RCC 7860 (cell line): ENCODE data around the gene SYT14.
"Not testable (repeated sequence)": the region's sequence is repeated elsewhere in the genome, so short reads cannot be mapped to it uniquely, and the experiment has no call there.

Experiments
- DNase-seq: peaks from one replicate; pipeline ENCODE4 v3.0.0-alpha.2; 2015; ENCODE audit warnings: low spot score
- FAIRE-seq: peaks from 2 replicates; lab custom pipeline; 2012; peaks lifted over from hg19 to GRCh38; lab: Jason Lieb, UNC

SYT14 gene

DNA sequence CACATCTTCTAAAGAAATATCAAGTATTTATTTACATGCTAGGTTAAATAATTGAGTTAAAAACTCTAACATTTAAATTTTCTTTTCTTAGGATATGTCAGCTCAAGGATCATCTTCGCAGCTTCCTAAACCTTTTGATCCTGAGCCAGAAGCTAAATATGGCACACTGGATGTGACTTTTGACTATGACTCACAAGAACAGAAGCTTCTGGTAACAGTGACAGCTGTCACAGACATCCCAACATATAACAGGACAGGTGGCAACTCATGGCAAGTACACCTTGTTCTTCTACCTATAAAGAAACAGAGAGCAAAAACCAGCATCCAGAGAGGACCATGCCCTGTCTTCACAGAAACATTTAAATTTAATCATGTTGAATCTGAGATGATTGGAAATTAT is 161.9 kb downstream of the SYT14 start:
- DNase-seq (no peak), FAIRE-seq (no peak)

DNA sequence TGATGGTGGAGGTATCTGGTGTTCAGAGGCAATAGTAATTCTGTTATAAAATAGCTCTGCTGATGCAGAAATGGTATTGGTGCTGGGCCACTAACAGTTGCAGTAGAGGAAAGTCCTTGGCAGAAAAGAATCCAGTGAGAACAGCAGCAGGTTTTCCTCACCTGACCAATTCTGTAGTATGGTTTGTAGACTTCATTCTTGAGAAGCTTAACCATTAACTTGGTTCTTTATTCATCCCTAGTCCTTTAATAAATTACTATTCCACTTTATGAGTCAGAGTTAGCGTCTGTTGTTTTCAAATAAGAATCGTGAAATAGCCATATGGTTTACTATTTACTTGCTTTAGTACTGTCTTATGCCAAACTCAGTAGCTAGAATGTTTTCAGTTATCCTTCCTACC is 166.1 kb downstream of the SYT14 start:
- peak; percentile 10 for DNase-seq
- peak; percentile 67 for FAIRE-seq

DNA sequence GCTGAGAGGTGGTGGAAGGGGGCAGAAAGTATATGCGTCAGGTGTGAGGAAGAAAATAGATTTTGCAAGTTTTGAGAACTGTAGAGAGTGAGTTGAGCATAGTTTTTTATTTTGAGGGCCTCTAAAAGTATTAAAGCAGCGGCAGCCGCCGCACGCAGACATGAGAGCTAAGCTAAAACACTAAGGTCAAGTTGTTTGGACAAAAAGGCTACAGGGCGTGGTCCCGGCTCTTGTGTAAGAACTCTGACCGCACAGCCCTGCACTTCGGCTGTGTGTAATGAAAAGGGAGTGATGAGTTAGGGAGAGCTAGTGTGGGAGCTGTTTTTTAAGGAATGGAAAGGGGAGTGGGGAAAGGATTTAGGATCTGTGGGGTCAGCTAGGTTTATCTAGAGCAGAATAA is 174.9 kb downstream of the SYT14 start:
- FAIRE-seq, DNase-seq: not testable (repeated sequence)

DNA sequence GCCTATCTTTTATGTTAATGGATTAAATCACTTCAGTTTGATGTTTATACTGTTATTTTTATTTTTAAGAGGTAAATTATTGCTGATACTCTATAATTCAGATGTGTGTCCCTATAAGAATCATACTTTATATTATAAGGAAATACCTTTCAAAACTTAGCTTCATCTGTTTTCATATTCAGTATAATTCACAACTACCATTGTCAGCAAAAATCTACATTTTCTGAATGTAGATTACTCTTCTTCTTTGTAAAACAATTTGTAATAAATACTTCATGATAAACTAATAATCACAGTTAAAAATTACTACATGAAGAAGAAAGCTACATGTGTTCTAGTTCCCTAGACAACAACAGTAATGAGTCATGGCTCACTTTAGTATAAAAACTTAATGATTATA is 179.2 kb downstream of the SYT14 start:
- DNase-seq (no peak), FAIRE-seq (no peak)

DNA sequence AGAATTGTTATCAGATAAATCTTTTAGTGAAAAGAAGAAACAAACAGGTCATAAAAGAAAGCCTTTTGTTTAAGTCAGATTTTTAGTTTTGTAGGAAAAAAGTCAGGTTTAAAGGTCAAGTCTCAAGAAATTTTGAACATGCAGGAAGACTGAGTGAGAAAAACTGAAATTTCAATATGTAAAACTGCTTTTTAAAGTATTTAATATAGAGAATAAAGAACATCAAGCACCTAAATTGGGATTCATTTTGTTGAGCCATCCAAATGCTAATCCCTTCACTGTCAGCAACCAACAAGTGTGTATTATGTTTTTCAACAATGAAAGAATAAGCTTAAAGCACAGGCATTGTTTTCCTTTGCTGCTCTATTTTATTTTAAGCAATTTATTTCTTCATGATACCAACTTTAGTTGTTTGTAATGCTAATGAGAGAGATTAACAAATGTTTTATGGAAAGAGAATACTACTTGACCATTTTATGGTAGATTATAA is 179.7 kb downstream of the SYT14 start:
- no peak for DNase-seq
- FAIRE-seq = no peak

DNA sequence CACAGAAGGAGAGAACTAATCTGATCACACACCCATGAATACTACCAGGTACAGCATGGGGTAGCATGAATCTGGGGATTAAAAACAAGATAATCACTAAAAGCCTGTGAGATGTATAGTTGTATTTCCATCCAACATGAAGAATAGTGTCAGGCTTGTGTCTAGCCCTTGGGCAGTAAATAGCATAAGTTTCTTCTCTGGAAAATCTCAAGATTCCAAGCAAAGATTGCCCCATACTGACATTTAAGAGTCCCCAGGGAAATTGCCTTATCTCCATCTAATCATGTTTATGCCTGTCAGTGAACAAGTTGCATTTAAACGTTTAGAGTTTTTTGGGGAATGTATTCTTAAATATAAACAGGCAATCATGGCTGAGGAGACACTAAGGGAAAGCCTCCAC is 185.4 kb downstream of the SYT14 start:
- FAIRE-seq = no peak
- no peak for DNase-seq

DNA sequence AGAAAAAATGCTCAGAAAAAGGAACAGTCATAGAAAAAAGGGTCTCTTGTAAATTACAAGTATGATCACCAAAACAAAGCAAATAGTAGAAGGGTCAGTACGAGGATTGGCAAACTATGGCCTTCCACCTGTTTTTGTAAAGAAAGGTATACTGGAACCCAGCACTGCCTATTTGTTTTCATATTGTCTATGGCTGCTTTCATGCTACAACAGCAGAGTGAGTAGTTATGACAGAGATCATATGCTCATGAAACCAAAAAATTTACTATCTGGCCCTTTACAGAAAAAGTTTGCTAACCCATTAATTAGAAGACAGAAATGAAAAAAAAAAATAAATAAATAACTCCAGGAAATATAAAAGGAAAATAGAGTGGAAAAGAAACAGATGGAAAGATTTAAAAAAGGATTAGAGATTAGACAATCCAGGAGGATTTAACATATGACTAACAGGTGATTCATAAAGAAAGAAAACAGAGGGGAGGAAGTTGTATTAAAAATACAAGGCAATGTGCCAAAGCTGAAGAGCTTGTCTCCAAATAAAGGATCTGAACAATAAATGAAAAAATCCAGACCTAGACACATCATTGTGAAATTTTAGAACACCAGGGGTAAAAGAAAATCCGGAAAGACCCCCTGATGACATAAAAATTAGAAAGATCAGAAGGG is 186.0 kb downstream of the SYT14 start:
- peak; percentile 71 for FAIRE-seq
- peak; percentile 39 for DNase-seq

DNA sequence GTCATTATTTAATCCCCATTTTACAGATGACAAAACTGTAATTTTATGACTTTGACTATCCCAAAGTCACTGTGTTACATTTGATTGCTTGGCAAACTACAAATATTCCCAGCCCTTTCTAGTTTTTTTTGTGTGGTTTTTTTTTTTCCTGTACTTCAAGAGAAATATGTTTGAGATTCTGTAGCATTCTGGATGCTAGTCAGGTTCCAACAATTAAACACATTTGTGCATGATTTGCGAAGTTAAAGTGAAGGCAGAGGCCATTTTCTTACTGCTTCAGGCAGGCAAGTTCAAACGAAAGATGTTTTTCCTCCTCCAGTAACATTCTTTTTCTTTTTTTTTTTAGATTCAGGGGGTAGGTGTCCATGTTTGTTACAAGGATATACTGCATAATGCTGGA is 186.7 kb downstream of the SYT14 start:
- FAIRE-seq (no peak), DNase-seq (no peak)

DNA sequence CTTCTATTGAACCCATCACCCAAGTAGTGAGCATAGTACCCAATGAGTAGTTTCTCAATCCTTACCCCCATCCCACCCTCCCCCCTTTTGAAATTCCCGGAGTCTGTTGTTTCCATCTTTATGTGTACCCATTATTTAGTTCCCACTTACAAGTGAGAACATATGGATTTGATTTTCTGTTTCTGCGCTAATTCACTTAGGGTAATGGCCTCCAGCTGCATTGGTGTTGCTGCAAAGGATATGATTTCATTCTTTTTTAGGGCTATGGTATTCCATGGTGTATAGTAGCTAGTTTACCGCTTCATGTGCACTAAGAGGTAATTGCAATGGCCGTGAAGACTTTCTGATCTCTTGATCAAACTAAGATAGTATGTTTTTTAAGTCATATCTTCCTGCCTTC is 187.1 kb downstream of the SYT14 start:
- DNase-seq (no peak), FAIRE-seq (no peak)

DNA sequence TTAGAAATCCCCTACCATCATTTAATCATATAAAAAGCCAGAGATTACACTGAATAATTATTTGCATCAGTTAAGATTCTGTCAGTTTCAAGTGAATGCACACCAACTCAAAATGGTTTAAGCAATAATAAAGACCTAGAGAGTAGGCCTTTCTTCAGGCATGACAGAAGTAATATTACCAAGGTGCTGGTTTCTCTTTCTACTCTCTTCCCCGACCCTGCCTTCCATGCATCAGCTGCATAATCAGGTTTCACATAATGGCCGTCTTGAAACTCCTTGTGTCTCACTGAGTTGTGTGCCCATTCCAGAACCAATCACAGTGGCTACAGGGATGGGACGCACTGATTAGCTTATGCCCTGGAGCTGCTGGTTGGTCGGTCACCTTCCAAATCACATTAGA is 191.1 kb downstream of the SYT14 start:
- FAIRE-seq (no peak), DNase-seq (no peak)

DNA sequence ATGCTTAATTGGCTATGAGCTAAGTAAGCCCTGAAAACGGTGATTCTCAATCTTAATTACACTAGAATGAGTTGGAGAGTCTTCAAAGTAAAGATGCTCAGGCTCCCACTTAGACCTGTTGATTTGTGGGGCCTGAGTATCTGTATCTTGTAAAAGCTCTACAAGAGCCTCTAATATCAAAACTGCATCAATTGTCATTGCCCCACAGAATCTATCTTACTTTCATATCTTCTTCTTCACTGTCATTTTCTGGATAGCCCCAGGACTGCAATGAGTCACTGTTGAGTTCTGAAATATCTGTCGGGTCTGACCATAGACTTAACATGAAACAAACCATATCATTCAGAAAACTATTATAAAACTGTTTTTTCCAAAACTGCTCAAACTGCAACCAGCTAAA is 191.7 kb downstream of the SYT14 start:
- FAIRE-seq (no peak), DNase-seq (no peak)

DNA sequence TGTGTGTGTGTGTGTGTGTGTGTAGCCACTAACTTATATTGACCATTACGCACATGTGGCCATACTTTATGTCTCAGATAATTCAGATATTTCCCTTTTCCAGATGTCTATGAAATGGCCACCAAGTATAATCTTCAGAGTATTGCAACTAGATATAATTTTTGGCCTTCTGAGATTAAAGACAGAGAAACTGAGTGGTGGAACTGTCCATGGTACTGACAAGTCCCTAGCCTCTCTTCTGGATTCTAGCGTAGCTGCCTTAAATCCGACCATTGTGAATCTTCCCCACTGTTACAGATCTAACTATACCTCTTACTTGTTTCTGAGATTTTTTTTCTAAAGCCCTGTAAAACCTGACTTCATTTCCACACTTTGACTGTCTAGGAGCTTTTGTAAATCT is 194.6 kb downstream of the SYT14 start:
- no peak for DNase-seq
- no peak for FAIRE-seq

DNA sequence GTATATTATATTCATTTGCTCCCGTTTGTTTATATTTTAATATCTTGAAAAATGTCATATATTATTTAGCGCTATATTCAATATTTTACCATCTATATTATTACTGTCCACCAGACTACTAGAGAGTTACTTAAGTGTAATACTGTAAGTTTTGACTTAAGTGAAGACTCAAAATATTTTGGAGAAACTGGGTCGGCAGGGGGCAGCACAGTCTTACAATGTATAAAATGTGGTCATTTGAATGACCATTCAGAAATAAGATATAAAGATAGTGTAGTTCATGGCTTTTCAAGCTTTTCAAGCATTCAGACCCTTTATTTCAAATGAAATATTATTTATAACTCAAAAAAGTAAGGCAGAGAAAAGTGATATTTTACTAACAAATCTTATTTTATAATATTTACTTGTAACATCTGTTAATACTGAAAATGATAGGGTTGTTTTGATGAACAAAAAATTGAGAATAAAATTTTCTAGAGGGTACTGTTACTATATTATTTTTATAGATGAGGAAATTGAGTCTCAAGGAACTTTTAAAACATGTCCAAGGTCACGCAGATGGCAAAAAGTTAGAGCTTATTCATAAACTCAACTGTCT is 205.5 kb downstream of the SYT14 start:
- FAIRE-seq = peak; percentile 91
- peak; percentile 43 for DNase-seq

DNA sequence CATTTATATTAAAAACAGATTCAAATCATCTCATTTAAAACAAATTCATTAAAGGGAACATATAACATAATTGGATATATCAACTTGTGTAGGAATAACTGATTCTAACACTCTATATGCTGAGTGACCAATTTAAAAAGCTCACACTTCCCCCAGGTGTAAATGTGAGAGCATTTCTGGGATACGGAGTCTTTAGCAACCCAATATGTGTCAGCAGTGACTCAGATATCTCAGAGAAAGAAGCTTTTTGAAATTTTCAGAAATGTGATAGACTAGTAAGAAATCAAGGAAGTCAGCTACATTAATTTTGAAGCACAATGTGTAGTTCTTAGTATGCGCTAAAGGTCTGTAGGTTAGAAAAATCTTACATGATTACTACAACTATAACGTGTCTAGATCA is 206.7 kb downstream of the SYT14 start:
- DNase-seq (no peak), FAIRE-seq (no peak)

DNA sequence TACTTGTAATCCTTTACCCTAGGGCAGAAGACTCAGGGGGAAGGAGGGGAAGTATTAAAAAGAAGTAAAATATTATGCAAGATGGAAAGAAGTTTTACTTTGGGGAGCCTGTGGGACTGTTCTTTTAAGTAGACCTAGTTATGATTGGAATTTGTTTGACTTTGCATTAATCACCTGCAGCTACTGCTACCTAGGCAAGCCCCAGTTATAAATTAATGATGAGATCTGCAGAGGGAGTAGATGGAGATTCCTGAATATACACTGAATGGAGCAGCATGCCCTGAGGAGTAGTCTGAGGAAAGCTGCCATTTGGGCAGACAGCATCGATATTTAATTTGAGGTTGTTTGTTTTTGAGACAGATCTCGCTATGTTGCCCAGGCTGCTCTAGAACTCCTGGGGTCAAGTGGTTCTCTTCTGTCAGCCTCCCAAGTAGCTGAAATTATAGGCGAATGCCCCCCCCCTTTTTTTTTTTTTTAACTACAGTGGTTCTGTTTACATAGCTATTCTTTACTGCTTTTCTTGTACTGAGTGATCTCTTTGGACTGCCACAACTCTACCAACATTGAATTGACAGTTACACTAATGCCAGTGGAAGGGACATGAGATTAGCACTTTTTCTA is 213.1 kb downstream of the SYT14 start:
- DNase-seq = no peak
- FAIRE-seq = no peak

DNA sequence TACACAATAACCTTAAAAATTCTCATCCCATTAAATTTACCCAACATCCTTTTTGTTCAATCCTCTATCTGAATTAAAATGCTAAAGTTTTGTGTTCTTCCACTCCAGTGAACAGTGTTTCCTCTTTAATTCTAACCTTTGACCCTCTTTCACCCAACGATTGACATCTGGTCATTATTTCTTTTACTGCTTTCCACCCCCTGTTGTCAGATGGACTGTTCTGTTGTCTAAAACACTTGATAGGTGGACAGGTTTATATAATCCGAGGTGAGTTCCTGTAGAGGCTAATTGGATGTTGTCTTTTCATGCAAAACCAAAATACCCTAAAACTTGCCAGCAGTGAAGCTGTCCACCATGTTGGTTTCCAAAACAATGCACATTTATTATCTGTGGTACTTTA is 221.2 kb downstream of the SYT14 start:
- FAIRE-seq (no peak), DNase-seq (no peak)

DNA sequence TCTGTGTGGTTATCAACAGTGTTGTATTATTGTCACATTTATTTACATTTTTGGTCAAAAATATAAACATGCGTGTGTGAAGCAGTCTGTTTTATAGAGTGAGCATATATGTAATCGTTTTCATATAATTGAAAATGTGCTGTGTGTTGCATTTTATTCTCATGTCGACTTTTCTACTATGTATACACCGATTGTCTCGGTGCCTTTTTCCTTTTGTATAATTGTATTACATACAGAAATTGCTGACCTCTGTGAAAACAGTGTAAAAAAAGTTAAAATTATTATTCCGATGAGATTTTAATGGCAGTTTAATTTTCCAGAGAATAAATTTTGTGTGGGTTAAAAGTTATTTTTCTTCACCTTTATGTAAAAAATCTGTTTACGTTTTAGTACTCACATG is 232.2 kb downstream of the SYT14 start:
- FAIRE-seq = no peak
- DNase-seq = no peak

DNA sequence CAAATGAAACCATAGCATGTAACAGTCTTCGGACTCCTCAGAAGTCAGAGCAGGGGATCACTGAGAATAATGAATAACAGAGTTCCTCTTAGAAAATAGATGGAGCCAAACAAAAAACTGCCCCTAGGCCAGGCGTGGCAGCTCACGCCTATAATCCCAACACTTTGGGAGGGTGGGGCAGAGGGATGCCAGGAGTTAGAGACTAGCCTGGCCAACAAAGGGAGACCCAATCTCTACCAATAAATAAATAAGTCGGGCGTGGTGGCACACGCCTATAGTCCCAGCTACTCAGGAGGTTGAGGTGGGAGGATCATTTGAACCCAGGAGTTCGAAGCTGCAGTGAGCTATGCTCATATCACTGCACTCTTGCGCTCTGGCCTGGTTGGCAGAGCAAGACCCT is 236.1 kb downstream of the SYT14 start:
- DNase-seq = no peak
- FAIRE-seq = no peak

DNA sequence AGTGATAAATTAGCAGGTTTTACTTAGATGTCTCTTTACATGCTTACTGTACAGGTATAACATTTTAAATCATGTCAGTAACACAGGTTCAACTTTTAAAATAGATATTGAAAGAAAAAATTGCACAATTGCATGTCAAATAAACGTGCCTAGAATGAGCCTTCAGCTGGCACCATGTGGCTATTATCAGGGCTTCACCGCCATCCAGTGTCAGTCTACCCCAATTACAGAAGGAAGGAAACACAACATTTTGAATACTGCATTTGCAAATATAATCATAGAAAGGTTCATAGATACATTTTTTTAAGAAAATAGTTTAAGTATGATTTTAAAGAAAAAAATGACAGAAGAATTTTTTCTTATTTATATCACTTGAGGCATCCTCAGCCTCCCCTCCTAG is 247.0 kb downstream of the SYT14 start:
- no peak for FAIRE-seq
- no peak for DNase-seq

DNA sequence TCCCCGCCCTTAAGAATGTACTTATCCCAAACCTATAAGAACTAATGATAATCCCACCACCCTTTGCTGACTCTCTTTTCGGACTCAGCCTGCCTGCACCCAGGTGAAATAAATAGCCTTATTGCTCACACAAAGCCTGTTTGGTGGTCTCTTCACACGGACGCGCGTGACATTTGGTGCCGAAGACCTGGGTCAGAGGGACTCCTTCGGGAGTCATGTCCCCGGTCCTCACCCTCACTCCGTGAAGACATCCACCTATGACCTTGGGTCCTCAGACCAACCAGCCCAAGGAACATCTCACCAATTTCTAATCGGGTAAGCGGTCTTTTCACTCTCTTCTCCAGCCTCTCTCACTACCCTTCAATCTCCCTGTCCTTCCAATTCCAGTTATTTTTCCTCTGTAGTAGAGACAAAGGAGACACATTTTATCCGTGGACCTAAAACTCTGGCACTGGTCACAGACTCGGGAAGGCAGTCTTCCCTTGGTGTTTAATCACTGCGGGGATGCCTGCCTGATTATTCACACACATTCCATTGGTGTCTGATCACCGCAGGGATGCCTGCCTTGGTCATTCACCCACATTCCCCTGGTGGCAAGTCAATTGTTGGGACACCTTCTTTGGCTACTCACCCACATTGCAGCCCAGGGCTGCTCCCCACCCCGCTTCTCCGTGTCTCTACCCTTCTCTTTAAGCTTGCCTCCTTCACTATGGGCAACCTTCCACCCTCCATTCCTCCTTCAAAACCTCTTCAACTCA is 250.0 kb downstream of the SYT14 start:
- FAIRE-seq = peak; percentile 96
- peak; percentile 83 for DNase-seq

DNA sequence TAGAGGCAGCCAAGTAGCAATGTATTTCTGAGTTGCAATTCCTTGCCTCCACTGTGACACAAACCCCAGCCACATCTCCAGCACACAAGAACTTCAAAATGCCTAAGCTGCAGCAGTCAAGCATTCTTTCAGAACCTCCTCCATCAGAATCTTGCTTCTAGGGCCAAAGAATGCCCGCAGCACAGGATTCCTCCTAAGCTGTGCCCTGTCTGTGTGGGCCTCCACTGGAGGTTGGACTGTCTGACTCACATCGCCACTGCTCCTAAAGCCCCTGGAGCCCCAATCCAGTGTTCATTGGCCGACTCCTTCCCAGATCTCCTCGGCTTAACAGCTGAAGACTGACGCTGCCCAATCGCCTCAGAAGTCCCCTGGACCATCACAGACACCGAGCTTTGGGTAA is 251.4 kb downstream of the SYT14 start:
- DNase-seq (no peak), FAIRE-seq (no peak)
